ENCODE data around the gene ASB9. TPM values are rescaled to one million over a fixed set of nuclear protein-coding genes. Genes with fewer than 3 reads are reported as not detected.

The ASB9 gene
- total RNA-seq, 1 donor from 2014 or later = 0.27 TPM

DNA sequence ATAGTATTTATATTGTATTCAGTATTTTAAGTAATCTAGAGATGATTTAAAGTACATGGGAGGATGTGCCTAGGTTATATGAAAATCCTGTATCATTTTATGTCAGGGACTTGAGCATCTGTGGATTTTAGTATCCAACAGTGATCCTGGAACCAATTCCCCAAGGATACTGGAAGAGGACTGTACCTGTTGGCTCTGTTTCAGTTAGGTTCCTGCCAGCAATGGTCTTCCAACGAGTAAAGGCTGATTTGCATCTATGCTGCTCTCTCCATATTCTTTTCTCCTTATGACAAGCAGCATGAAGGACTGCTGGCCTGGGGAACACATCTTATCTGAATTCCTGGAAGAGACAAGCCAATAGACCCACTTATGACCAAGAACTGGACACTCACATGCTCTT lies 34.9 kb downstream of the ASB9 start:
- no peak overlapping the region for H3K4me3 Mint-ChIP-seq (ENCODE audit: unreplicated experiment)
- no peak for TF ChIP-seq EZH2 (IDR thresholded peaks at IDR 0.05; ENCODE audit: insufficient read depth, low read length)
- TF ChIP-seq, protein P1, sequence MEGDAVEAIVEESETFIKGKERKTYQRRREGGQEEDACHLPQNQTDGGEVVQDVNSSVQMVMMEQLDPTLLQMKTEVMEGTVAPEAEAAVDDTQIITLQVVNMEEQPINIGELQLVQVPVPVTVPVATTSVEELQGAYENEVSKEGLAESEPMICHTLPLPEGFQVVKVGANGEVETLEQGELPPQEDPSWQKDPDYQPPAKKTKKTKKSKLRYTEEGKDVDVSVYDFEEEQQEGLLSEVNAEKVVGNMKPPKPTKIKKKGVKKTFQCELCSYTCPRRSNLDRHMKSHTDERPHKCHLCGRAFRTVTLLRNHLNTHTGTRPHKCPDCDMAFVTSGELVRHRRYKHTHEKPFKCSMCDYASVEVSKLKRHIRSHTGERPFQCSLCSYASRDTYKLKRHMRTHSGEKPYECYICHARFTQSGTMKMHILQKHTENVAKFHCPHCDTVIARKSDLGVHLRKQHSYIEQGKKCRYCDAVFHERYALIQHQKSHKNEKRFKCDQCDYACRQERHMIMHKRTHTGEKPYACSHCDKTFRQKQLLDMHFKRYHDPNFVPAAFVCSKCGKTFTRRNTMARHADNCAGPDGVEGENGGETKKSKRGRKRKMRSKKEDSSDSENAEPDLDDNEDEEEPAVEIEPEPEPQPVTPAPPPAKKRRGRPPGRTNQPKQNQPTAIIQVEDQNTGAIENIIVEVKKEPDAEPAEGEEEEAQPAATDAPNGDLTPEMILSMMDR (IDR thresholded peaks at IDR 0.05; ENCODE audit: insufficient read depth, low read depth, low read length) = no peak
- Histone ChIP-seq H3K9me3 (ENCODE audit: insufficient read depth, low read depth, low read length) (no peaks in the 10 kb centered on the region), H3K27me3 (ENCODE audit: insufficient read depth, low read length) (no peaks in the 10 kb centered on the region), H3K36me3 (ENCODE audit: insufficient read depth, low read length) (no peaks in the 10 kb centered on the region), H3K4me1 (ENCODE audit: insufficient read depth, low read length) (no peaks in the 10 kb centered on the region), H3K79me2 (ENCODE audit: insufficient read depth, low read length) (no peaks in the 10 kb centered on the region), H3K4me2 (ENCODE audit: low read length) (no peak overlapping the region), H2AFZ (ENCODE audit: low read depth, low read length) (no peak overlapping the region), H3K4me3 (ENCODE audit: insufficient read depth, low read depth, low read length) (no peak overlapping the region), H3K9ac (ENCODE audit: low read length) (no peak overlapping the region), H4K20me1 (ENCODE audit: insufficient read depth, low read length) (no peaks in the 10 kb centered on the region), H3K27ac (ENCODE audit: low read depth, low read length) (no peak overlapping the region)
- FAIRE-seq (no peak), DNase-seq (ENCODE audit: low read depth) (no peak)
- no peaks in the 10 kb centered on the region for H3K27me3 Mint-ChIP-seq (ENCODE audit: low read depth, unreplicated experiment)
- no peak overlapping the region for H3K27ac Mint-ChIP-seq (ENCODE audit: unreplicated experiment)
- peaks cover 3% of the 10 kb centered on the region for H3K9me3 Mint-ChIP-seq (ENCODE audit: unreplicated experiment)
- peaks cover 8% of the 10 kb centered on the region for H3K4me1 Mint-ChIP-seq (ENCODE audit: low read depth, unreplicated experiment)
- no peaks in the 10 kb centered on the region for H3K36me3 Mint-ChIP-seq (ENCODE audit: low read depth, unreplicated experiment)

DNA sequence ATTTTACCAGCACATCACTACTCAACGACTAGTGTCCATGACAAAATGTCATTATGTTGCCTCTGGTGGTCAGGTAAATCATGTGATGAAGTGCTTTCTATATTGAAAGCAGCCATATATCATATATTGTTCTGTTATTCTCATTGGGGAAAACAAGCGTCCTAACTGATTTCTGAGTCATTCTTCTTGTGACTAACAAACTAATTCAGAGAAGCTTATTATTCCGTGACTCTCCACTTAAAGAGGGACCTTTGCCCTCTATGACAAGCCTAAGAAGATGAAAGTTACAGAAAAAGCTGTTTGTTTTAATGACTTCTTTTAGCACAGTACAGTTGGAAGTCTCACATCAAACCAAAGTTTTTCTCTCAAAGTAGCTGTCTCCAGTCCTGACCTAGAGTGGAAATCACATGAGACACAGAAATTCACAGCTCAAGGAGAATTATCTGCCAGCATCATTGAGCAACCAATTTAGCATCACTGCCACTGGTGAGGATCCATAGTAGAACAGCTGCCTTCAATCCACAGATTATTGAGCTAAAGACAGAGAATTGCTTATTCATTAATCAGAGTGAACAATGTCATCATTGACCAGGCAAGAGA lies 36.4 kb downstream of the ASB9 start:
- no peaks in the 10 kb centered on the region for H3K4me1 ChIP-seq (ENCODE audit: insufficient read depth, low read length)
- no peaks in the 10 kb centered on the region for H3K36me3 ChIP-seq (ENCODE audit: insufficient read depth, low read length)
- no peaks in the 10 kb centered on the region for H3K9me3 ChIP-seq (ENCODE audit: insufficient read depth, low read depth, low read length)
- no peak overlapping the region for H3K27ac Mint-ChIP-seq (ENCODE audit: unreplicated experiment)
- no peak overlapping the region for H3K4me2 ChIP-seq (ENCODE audit: low read length)
- DNase-seq (ENCODE audit: low read depth) (no peak), FAIRE-seq (peak; percentile 91)
- H3K27me3 Mint-ChIP-seq (ENCODE audit: low read depth, unreplicated experiment) = no peaks in the 10 kb centered on the region
- H3K9me3 Mint-ChIP-seq (ENCODE audit: unreplicated experiment) = peaks cover 3% of the 10 kb centered on the region
- H3K27me3 ChIP-seq (ENCODE audit: insufficient read depth, low read length) = no peaks in the 10 kb centered on the region
- peaks cover 6% of the 10 kb centered on the region for H3K4me1 Mint-ChIP-seq (ENCODE audit: low read depth, unreplicated experiment)
- H3K4me3 ChIP-seq (ENCODE audit: insufficient read depth, low read depth, low read length) = no peak overlapping the region
- no peaks in the 10 kb centered on the region for H3K36me3 Mint-ChIP-seq (ENCODE audit: low read depth, unreplicated experiment)
- TF ChIP-seq, protein P1 (IDR thresholded peaks at IDR 0.05; ENCODE audit: insufficient read depth, low read depth, low read length) = no peak
- no peak for TF ChIP-seq EZH2 (IDR thresholded peaks at IDR 0.05; ENCODE audit: insufficient read depth, low read length)
- H3K79me2 ChIP-seq (ENCODE audit: insufficient read depth, low read length) = no peaks in the 10 kb centered on the region
- H2AFZ ChIP-seq (ENCODE audit: low read depth, low read length) = no peak overlapping the region
- H3K27ac ChIP-seq (ENCODE audit: low read depth, low read length) = no peak overlapping the region
- H4K20me1 ChIP-seq (ENCODE audit: insufficient read depth, low read length) = no peaks in the 10 kb centered on the region
- no peak overlapping the region for H3K4me3 Mint-ChIP-seq (ENCODE audit: unreplicated experiment)
- no peak overlapping the region for H3K9ac ChIP-seq (ENCODE audit: low read length)

DNA sequence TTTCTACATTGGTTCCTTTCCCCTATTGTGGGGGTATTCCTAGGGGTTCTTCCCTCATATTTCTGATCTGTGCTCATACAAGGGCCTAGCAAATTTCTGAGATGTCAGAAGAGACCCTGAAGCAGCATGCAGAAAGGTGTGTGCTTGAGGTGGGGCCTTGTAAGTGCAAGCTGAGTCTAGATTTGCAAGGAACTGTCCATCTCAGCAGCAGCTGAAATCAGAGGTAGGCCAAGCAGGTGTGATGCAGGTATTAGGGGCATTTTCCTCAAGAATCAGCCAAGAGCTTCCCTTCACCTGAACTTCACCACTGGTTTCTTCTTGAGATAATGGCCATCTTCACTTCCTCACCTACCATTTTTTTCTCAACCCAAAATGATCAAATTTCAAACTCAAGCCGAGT lies 45.1 kb downstream of the ASB9 start:
- no peak overlapping the region for H2AFZ ChIP-seq (ENCODE audit: low read depth, low read length)

More for the DNA sequence above, 45.1 kb downstream of the ASB9 start:
- Mint-ChIP-seq H3K4me1 (ENCODE audit: low read depth, unreplicated experiment) (peaks cover 8% of the 10 kb centered on the region), H3K27me3 (ENCODE audit: low read depth, unreplicated experiment) (no peaks in the 10 kb centered on the region), H3K27ac (ENCODE audit: unreplicated experiment) (no peak overlapping the region), H3K9me3 (ENCODE audit: unreplicated experiment) (no peaks in the 10 kb centered on the region), H3K36me3 (ENCODE audit: low read depth, unreplicated experiment) (no peaks in the 10 kb centered on the region), H3K4me3 (ENCODE audit: unreplicated experiment) (no peak overlapping the region)
- H3K27ac ChIP-seq (ENCODE audit: low read depth, low read length) = no peak overlapping the region
- H3K27me3 ChIP-seq (ENCODE audit: insufficient read depth, low read length) = no peaks in the 10 kb centered on the region
- TF ChIP-seq, protein P1 (IDR thresholded peaks at IDR 0.05; ENCODE audit: insufficient read depth, low read depth, low read length) = no peak
- TF ChIP-seq EZH2 (IDR thresholded peaks at IDR 0.05; ENCODE audit: insufficient read depth, low read length) = no peak
- no peaks in the 10 kb centered on the region for H3K79me2 ChIP-seq (ENCODE audit: insufficient read depth, low read length)
- H3K36me3 ChIP-seq (ENCODE audit: insufficient read depth, low read length) = no peaks in the 10 kb centered on the region
- no peak overlapping the region for H3K4me2 ChIP-seq (ENCODE audit: low read length)
- FAIRE-seq (peak; percentile 76), DNase-seq (ENCODE audit: low read depth) (no peak)
- H3K9me3 ChIP-seq (ENCODE audit: insufficient read depth, low read depth, low read length) = no peaks in the 10 kb centered on the region
- H3K4me3 ChIP-seq (ENCODE audit: insufficient read depth, low read depth, low read length) = no peak overlapping the region
- H4K20me1 ChIP-seq (ENCODE audit: insufficient read depth, low read length) = no peaks in the 10 kb centered on the region
- H3K9ac ChIP-seq (ENCODE audit: low read length) = no peak overlapping the region
- no peaks in the 10 kb centered on the region for H3K4me1 ChIP-seq (ENCODE audit: insufficient read depth, low read length)

Measured in astrocyte (in vitro differentiated cells and primary cell).